Astrocyte (in vitro differentiated cells and primary cell): ENCODE measurements around the gene PLEKHM2. TPM values are rescaled to one million over a fixed set of nuclear protein-coding genes. Genes with fewer than 3 reads are reported as not detected.

Experiments
- DNase-seq: peaks from one replicate; pipeline ENCODE4 v3.0.0-alpha.2; 2010; ENCODE audit warnings: low read depth
- FAIRE-seq: peaks from 2 replicates; lab custom pipeline; 2011; peaks lifted over from hg19 to GRCh38; lab: Jason Lieb, UNC
- H2AFZ ChIP-seq: 2 replicates; pipeline ENCODE4 v1.6.0; 2012; ENCODE audit warnings: low read depth, low read length, inconsistent platforms
- H3K27ac ChIP-seq: 2 replicates; pipeline ENCODE4 v1.5.1; 2011; ENCODE audit warnings: low read depth, low read length, inconsistent platforms
- H3K27me3 ChIP-seq: 2 replicates; pipeline ENCODE4 v1.6.0; 2011; ENCODE audit warnings: low read length, inconsistent platforms; ENCODE audit not compliant: insufficient read depth
- H3K36me3 ChIP-seq: 2 replicates; pipeline ENCODE4 v1.5.1; 2011; ENCODE audit warnings: low read length, inconsistent platforms; ENCODE audit not compliant: insufficient read depth
- H3K4me1 ChIP-seq: 2 replicates; pipeline ENCODE4 v1.5.1; 2011; ENCODE audit warnings: low read length, inconsistent platforms; ENCODE audit not compliant: insufficient read depth
- H3K4me2 ChIP-seq: 2 replicates; pipeline ENCODE4 v1.6.0; 2012; ENCODE audit warnings: low read length, inconsistent platforms
- H3K4me3 ChIP-seq: 2 replicates; pipeline ENCODE4 v1.5.1; 2011; ENCODE audit warnings: low read depth, mild to moderate bottlenecking, low read length, inconsistent platforms; ENCODE audit not compliant: insufficient read depth
- H3K79me2 ChIP-seq: 2 replicates; pipeline ENCODE4 v1.6.0; 2012; ENCODE audit warnings: mild to moderate bottlenecking, low read length, inconsistent platforms; ENCODE audit not compliant: insufficient read depth
- H3K9ac ChIP-seq: 2 replicates; pipeline ENCODE4 v1.6.0; 2012; ENCODE audit warnings: mild to moderate bottlenecking, low read length, inconsistent platforms
- H3K9me3 ChIP-seq: 2 replicates; pipeline ENCODE4 v1.5.1; 2012; ENCODE audit warnings: low read depth, mild to moderate bottlenecking, low read length, inconsistent platforms; ENCODE audit not compliant: insufficient read depth
- H4K20me1 ChIP-seq: 2 replicates; pipeline ENCODE4 v1.6.0; 2012; ENCODE audit warnings: low read length, inconsistent platforms; ENCODE audit not compliant: insufficient read depth
- H3K27ac Mint-ChIP-seq: one replicate; pipeline ENCODE4 v1.8.0; 2021; ENCODE audit warnings: mild to moderate bottlenecking, mixed read lengths; ENCODE audit not compliant: unreplicated experiment
- H3K27me3 Mint-ChIP-seq: one replicate; pipeline ENCODE4 v1.8.0; 2021; ENCODE audit warnings: low read depth, mixed read lengths; ENCODE audit not compliant: unreplicated experiment
- H3K36me3 Mint-ChIP-seq: one replicate; pipeline ENCODE4 v1.8.0; 2021; ENCODE audit warnings: low read depth, mixed read lengths; ENCODE audit not compliant: unreplicated experiment
- H3K4me1 Mint-ChIP-seq: one replicate; pipeline ENCODE4 v1.8.0; 2021; ENCODE audit warnings: low read depth, mixed read lengths; ENCODE audit not compliant: unreplicated experiment
- H3K4me3 Mint-ChIP-seq: one replicate; pipeline ENCODE4 v1.8.0; 2021; ENCODE audit warnings: mild to moderate bottlenecking, moderate library complexity, mixed read lengths; ENCODE audit not compliant: unreplicated experiment
- H3K9me3 Mint-ChIP-seq: one replicate; pipeline ENCODE4 v1.8.0; 2021; ENCODE audit warnings: mild to moderate bottlenecking, mixed read lengths; ENCODE audit not compliant: unreplicated experiment
- CTCF ChIP-seq: IDR thresholded peaks from 2 replicates; pipeline ENCODE4 v1.5.1; 2011; ENCODE audit warnings: low read depth, mild to moderate bottlenecking, inconsistent platforms, low read length, moderate library complexity; ENCODE audit not compliant: insufficient read depth
- EZH2 ChIP-seq: IDR thresholded peaks from 2 replicates; pipeline ENCODE4 v1.6.1; 2012; ENCODE audit warnings: mild to moderate bottlenecking, low read length, inconsistent platforms; ENCODE audit not compliant: insufficient read depth
- total RNA-seq: library from RNA; stranded (reverse); gene quantifications from 2 replicates; pipeline ENCODE4 v1.2.1, GENCODE V29; 2021

Gene PLEKHM2
- total RNA-seq, 1 donor from 2014 or later: 48.3 TPM

- H4K20me1 ChIP-seq: no peaks in the 10 kb centered on the region
- no peak within 1 kb of the TSS for H3K4me3 Mint-ChIP-seq
- no peaks in the 10 kb centered on the region for H3K9me3 ChIP-seq
- H3K27me3 Mint-ChIP-seq: peaks cover 8% of the 10 kb centered on the region
- H2AFZ ChIP-seq: no peak within 1 kb of the TSS
- no peak within 1 kb of the TSS for H3K4me3 ChIP-seq
- H3K27me3 ChIP-seq: no peaks in the 10 kb centered on the region
- H3K4me2 ChIP-seq: no peak within 1 kb of the TSS
- H3K27ac ChIP-seq: no peak within 1 kb of the TSS
- no peaks in the 10 kb centered on the region for H3K79me2 ChIP-seq
- FAIRE-seq (no peak), DNase-seq (no peak)
- H3K9ac ChIP-seq: no peak within 1 kb of the TSS
- no peaks in the 10 kb centered on the region for H3K36me3 Mint-ChIP-seq
- H3K4me1 ChIP-seq: no peaks in the 10 kb centered on the region
- H3K27ac Mint-ChIP-seq: no peak within 1 kb of the TSS
- H3K9me3 Mint-ChIP-seq: no peaks in the 10 kb centered on the region
- TF ChIP-seq EZH2 (no peak), CTCF (no peak)
- no peaks in the 10 kb centered on the region for H3K4me1 Mint-ChIP-seq
- no peaks in the 10 kb centered on the region for H3K36me3 ChIP-seq
These were observed 58.2 kb downstream of the PLEKHM2 start, which contains the start of gene TMEM82 for GRCh38 chr1:15742339-15742801. TMEM82 (plus strand) TSS chr1:15742499; CDS start chr1:15742560, 61 bp downstream.

- peaks cover 8% of the 10 kb centered on the region for H3K27me3 Mint-ChIP-seq
- H2AFZ ChIP-seq: no peak overlapping the region
- FAIRE-seq (no peak), DNase-seq (no peak)
- no peak overlapping the region for H3K27ac Mint-ChIP-seq
- H3K4me2 ChIP-seq: no peak overlapping the region
- no peak for TF ChIP-seq CTCF
- no peak for TF ChIP-seq EZH2
- no peaks in the 10 kb centered on the region for H3K36me3 ChIP-seq
- no peaks in the 10 kb centered on the region for H3K9me3 ChIP-seq
- H3K27ac ChIP-seq: no peak overlapping the region
- peaks cover 2% of the 10 kb centered on the region for H3K4me1 ChIP-seq
- H3K36me3 Mint-ChIP-seq: no peaks in the 10 kb centered on the region
- H3K9me3 Mint-ChIP-seq: no peaks in the 10 kb centered on the region
- H3K27me3 ChIP-seq: no peaks in the 10 kb centered on the region
- H3K4me3 ChIP-seq: no peak overlapping the region
- H3K9ac ChIP-seq: no peak overlapping the region
- no peaks in the 10 kb centered on the region for H3K4me1 Mint-ChIP-seq
- no peaks in the 10 kb centered on the region for H4K20me1 ChIP-seq
- no peak overlapping the region for H3K4me3 Mint-ChIP-seq
- H3K79me2 ChIP-seq: no peaks in the 10 kb centered on the region
These were observed 60.1 kb downstream of the PLEKHM2 start for GRCh38 chr1:15744122-15744679.

- no peak overlapping the region for H3K27ac Mint-ChIP-seq
- Histone ChIP-seq H3K27ac (no peak overlapping the region), H3K4me2 (no peak overlapping the region), H3K4me3 (no peak overlapping the region), H3K36me3 (no peaks in the 10 kb centered on the region), H2AFZ (no peak overlapping the region), H3K27me3 (no peaks in the 10 kb centered on the region), H3K79me2 (no peaks in the 10 kb centered on the region), H3K4me1 (peaks cover 13% of the 10 kb centered on the region), H4K20me1 (no peaks in the 10 kb centered on the region), H3K9me3 (no peaks in the 10 kb centered on the region), H3K9ac (no peak overlapping the region)
- H3K36me3 Mint-ChIP-seq: no peaks in the 10 kb centered on the region
- peaks cover 1% of the 10 kb centered on the region for H3K9me3 Mint-ChIP-seq
- H3K4me3 Mint-ChIP-seq: no peak overlapping the region
- no peak for FAIRE-seq
- TF ChIP-seq EZH2 (no peak), CTCF (no peak)
- H3K27me3 Mint-ChIP-seq: peaks cover 18% of the 10 kb centered on the region
- no peaks in the 10 kb centered on the region for H3K4me1 Mint-ChIP-seq
- no peak for DNase-seq
These were observed 63.3 kb downstream of the PLEKHM2 start for GRCh38 chr1:15747378-15747777.
